GM12873 (cell line): ENCODE data around the gene TUBGCP6.

Source experiments
- TF ChIP-seq, protein P1 (sequence below): IDR thresholded peaks from 2 replicates; pipeline ENCODE4 v1.5.1; 2012; ENCODE audit warnings: low read depth, mild to moderate bottlenecking, moderate library complexity, low read length, control low read depth; ENCODE audit not compliant: insufficient read depth; ENCODE audit errors: missing control alignments

TUBGCP6 gene

DNA sequence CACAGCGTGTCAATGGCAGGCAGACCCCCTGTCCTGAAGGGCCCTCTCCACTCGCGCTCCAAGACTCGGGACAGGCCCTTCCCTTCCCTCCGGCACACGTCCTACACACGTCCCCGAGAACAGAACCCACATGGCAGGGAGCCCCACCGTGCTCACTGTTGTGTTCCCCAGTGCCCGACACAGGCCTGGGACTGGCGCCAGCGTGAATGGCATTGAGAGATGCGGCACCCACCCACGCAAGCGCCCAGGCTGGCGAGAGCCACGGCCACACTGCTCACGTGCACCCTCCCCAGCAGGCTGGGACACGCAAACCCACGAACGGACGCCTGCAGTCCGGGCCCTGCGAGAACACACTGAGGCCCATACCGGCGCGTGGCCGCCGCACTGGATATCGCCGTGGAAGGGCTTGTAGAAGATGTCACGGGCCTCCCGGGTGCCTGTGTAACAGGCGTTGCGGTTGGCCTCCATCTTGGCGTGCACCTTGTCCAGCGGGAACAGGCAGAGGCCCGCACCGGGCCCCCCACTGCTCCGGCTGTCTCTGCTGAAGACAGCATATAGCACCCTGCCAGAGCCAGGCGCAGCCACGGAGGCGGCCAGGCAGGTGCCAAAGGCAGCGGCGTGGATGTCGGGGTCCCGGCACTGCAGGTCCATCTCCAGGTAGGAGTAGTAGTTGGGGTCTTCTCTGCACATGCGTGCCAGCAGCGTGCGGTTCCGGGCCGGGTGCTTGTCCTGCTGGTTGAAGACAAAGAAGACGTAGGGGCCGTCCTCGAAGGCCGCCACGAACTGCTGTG lies 44.5 kb upstream of the TUBGCP6 start:
- TF ChIP-seq, protein P1, sequence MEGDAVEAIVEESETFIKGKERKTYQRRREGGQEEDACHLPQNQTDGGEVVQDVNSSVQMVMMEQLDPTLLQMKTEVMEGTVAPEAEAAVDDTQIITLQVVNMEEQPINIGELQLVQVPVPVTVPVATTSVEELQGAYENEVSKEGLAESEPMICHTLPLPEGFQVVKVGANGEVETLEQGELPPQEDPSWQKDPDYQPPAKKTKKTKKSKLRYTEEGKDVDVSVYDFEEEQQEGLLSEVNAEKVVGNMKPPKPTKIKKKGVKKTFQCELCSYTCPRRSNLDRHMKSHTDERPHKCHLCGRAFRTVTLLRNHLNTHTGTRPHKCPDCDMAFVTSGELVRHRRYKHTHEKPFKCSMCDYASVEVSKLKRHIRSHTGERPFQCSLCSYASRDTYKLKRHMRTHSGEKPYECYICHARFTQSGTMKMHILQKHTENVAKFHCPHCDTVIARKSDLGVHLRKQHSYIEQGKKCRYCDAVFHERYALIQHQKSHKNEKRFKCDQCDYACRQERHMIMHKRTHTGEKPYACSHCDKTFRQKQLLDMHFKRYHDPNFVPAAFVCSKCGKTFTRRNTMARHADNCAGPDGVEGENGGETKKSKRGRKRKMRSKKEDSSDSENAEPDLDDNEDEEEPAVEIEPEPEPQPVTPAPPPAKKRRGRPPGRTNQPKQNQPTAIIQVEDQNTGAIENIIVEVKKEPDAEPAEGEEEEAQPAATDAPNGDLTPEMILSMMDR, result no peak

DNA sequence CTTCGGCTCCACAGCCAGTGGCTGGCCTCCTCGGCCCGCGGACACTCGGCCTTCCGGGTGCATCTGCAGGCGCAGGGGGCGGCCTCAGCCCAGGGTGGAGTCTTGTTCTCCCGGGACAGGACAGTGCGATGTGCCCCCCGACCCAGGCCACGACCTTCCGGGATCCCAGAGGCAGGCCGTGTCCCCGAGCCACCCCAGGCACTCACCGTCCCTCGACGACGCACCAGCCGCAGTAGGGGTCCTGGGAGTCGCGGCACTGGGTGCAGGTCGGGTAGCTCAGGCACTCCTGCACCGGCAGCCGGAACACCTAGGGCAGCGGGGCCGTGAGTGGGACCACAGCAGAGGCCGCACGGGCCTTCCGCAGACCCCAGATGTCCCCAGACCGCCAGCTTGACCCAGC lies 42.9 kb upstream of the TUBGCP6 start:
- TF ChIP-seq, protein P1, result no peak

DNA sequence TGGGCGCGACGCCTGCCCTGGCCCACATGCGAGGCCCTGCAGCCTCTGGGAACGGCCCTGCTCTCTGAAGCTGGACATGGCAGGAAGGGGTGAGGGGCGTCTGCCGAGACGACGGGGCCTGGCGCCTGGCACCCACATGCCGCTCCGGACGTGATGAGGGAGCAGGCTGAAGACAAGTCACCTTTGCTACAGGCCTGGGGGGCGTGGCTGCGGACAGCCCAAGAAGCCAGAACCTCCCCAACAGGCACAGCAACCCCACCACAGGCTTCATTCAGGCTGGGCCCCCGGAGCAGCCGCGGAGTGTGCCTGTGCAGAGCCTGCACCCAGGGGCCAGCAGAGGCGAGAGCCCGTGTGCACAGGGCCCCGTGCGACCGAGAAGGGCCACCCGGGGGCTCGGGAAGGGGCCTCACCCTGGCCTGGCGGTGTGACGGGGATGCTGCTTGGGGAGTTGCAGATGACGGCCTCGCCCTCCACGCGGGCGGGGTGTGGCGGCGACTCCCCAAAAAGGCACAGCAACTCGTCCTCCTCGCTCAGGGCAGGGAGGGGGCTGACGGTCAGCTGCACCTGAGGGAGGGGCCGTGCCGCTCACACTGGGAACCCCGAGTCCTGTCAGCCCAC lies 42.0 kb upstream of the TUBGCP6 start:
- TF ChIP-seq, protein P1, result no peak

DNA sequence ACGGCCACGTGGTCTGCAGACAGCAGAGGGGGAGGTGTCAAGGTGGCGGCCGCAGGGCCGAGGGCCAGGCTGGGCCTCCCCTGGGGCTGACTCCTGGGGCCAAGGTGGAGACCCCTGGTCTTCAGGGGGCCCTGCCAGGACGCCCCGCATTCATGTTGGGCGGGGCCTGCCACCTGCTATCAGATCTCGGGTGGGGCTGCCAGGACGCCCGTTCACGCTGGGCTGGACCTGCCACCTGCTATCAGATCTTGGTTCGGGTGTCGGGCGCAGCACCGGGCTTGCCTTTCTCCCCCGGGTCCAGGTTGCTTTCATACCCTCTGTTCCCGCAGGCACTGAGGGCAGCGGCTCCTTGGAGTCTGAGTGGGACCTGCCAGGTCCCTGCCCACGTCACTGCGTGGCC lies 41.5 kb upstream of the TUBGCP6 start:
- TF ChIP-seq, protein P1, result no peak

DNA sequence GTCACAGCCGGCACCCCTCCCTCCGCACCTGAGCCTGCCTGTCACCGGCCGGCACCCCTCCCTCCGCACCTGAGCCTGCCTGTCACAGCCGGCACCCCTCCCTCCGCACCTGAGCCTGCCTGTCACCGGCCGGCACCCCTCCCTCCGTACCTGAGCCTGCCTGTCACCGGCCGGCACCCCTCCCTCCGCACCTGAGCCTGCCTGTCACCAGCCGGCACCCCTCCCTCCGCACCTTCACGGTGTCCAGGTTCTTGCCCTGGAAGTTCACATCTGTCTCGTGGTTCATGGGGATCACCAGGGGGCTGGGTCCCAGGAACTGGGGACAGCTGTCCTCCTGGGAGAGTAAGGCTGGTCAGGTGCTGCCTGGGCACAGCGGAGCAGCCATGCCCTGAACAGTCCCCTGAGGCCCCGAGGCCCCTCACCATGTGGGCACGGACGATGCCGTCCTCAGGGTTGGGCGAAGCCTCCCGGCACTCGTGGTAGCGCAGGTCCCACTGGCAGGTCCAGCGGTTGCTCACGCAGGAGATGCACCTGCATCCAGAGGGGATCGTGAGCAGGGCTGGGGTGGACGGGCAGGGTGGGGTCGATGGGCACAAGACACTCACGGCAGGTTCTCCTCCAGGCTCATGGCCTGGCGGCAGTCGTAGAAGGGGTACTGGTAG lies 40.9 kb upstream of the TUBGCP6 start:
- TF ChIP-seq, protein P1, result no peak

DNA sequence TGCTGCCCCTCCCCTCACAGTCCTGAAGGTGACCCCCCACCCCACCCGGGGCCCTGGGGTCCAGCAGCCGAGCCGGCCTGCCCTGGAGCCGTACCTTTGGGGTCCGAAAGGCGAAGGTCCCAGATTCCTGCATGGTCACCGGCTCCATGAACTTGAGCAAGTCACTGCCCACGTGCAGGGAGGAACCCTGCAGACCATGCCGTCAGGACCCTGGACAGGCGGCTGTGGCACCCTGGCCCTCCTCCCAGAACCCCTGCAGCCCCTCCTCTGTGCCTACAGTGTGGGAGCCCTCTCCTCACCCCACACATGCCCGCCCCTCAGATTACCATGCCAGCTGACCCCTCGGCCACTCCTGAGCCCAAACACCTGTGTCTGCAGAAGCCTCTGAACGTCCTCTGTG lies 39.7 kb upstream of the TUBGCP6 start:
- TF ChIP-seq, protein P1, result no peak

DNA sequence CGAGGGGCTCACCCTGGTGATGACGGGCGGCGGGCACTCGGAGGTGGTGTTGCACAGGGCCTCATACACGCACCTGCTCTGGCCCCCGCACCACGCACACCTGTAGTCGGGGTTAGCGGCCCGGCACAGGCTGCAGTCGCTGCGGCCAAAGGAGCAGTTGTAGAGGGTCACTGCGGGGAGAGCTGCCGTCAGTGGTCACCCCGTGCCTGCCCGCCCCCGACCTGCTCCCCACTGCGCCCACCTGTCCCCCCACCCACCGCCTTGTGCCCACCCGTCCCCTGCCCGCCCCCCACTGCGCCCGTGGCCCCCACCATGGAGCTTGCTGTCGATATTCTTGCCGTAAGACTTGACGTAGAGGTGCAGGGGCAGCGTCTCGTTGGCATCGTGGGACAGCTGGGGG lies 39.0 kb upstream of the TUBGCP6 start:
- TF ChIP-seq, protein P1, result no peak
